Limb (tissue), 2 donors: ENCODE results near the gene PSMB11.
"Not testable (repeated sequence)": the region's sequence is repeated elsewhere in the genome, so short reads cannot be mapped to it uniquely, and the experiment has no call there.

Experiments used
- DNase-seq, 2 donors: peaks; one replicate each; pipeline ENCODE4 v3.0.0-alpha.2; 2016; ENCODE audit errors: extremely low spot score in 2 of 2

The PSMB11 gene

GRCh38 chr14:23013054-23013748 is 28.8 kb upstream of the PSMB11 start:
- no peak for DNase-seq

GRCh38 chr14:23013749-23014054 is 28.3 kb upstream of the PSMB11 start:
- not testable (repeated sequence) for DNase-seq

- DNase-seq: no peak
These were observed 26.4 kb upstream of the PSMB11 start for GRCh38 chr14:23015618-23016017.

- DNase-seq: no peak
These were observed 24.9 kb upstream of the PSMB11 start for GRCh38 chr14:23017091-23017490.

- DNase-seq: no peak
These were observed 23.9 kb upstream of the PSMB11 start for GRCh38 chr14:23018107-23018506.

GRCh38 chr14:23020143-23021128 is 21.6 kb upstream of the PSMB11 start:
- no peak for DNase-seq

- no peak for DNase-seq
These were observed 20.6 kb upstream of the PSMB11 start for GRCh38 chr14:23021434-23021833.

- DNase-seq: no peak
These were observed 20.0 kb upstream of the PSMB11 start for GRCh38 chr14:23021889-23022442.

- DNase-seq: no peak
These were observed 18.8 kb upstream of the PSMB11 start for GRCh38 chr14:23023022-23023794.

GRCh38 chr14:23023795-23024152 is 18.2 kb upstream of the PSMB11 start:
- no peak for DNase-seq

GRCh38 chr14:23024612-23025075 is 17.4 kb upstream of the PSMB11 start:
- no peak for DNase-seq

- DNase-seq: no peak
These were observed 16.7 kb upstream of the PSMB11 start for GRCh38 chr14:23025151-23025814.

GRCh38 chr14:23028799-23029198 is 13.2 kb upstream of the PSMB11 start:
- no peak for DNase-seq

GRCh38 chr14:23030936-23031335 is 11.1 kb upstream of the PSMB11 start:
- no peak for DNase-seq

GRCh38 chr14:23033251-23033727 is 8.7 kb upstream of the PSMB11 start:
- no peak for DNase-seq

GRCh38 chr14:23033801-23034497 is 8.1 kb upstream of the PSMB11 start:
- DNase-seq: no peak

- DNase-seq: peak; percentile 89 to 96
These were observed 7.3 kb upstream of the PSMB11 start, which contains the start of gene PSMB5 for GRCh38 chr14:23034498-23035302. Gene PSMB5, minus strand, starts transcription at chr14:23034900. Its CDS starts 19 bp downstream, at chr14:23034881.

- DNase-seq: no peak
These were observed 6.5 kb upstream of the PSMB11 start for GRCh38 chr14:23035303-23036144.
